Lower leg skin (tissue), 4 donors: ENCODE results near the gene TRIAP1. TPM values are rescaled to one million over a fixed set of nuclear protein-coding genes. Genes with fewer than 3 reads are reported as not detected.

Experiments
- DNase-seq, 2 donors: peaks; one replicate each; pipeline ENCODE4 v3.0.0-alpha.2; 2019; ENCODE audit warnings: low spot score in 2 of 2
- H3K4me3 ChIP-seq: fragments of 200-600 bp; sonication (generic); 2 replicates; pipeline ENCODE4 v1.5.1; 2017; ENCODE audit warnings: mild to moderate bottlenecking, low read depth; ENCODE audit not compliant: poor library complexity, severe bottlenecking
- CTCF ChIP-seq, 3 donors: fragments of 450-650 bp; IDR thresholded peaks; one replicate each; pipeline ENCODE4 v1.5.1; 2016; ENCODE audit warnings: antibody characterized with exemption in 3 of 3, mild to moderate bottlenecking in 3 of 3, moderate library complexity in 2 of 3
- POLR2A ChIP-seq, 2 donors: fragments of 450-650 bp; IDR thresholded peaks; one replicate each; pipeline ENCODE4 v1.6.1; 2016 to 2017; ENCODE audit warnings: antibody characterized with exemption in 2 of 2, mild to moderate bottlenecking in 1 of 2, moderate library complexity in 1 of 2
- WGBS, 2 donors: methylation state at CpG; one replicate each; pipeline ENCODE4 v1.1.5; 2018; 5-methylcytosine and 5-hydroxymethylcytosine counted together
- intact Hi-C: fragments of 100-400 bp; cut with DNase I; formaldehyde crosslinking; loops from one replicate; pipeline ENCODE4 v1.15.0; 2023; ENCODE audit warnings: low total_unique reads
- total RNA-seq, 4 donors: library from RNA; depleted of rRNA; stranded (reverse); fragments of >200 nt; gene quantifications; one replicate each; pipeline ENCODE4 v1.1.0, GENCODE V29; 2016

TRIAP1 gene
- 10 to 100 TPM in 3 of 4 donors, 1 to 10 TPM in 1; 9.6 to 20.2 (median 16.1) TPM for total RNA-seq

DNA sequence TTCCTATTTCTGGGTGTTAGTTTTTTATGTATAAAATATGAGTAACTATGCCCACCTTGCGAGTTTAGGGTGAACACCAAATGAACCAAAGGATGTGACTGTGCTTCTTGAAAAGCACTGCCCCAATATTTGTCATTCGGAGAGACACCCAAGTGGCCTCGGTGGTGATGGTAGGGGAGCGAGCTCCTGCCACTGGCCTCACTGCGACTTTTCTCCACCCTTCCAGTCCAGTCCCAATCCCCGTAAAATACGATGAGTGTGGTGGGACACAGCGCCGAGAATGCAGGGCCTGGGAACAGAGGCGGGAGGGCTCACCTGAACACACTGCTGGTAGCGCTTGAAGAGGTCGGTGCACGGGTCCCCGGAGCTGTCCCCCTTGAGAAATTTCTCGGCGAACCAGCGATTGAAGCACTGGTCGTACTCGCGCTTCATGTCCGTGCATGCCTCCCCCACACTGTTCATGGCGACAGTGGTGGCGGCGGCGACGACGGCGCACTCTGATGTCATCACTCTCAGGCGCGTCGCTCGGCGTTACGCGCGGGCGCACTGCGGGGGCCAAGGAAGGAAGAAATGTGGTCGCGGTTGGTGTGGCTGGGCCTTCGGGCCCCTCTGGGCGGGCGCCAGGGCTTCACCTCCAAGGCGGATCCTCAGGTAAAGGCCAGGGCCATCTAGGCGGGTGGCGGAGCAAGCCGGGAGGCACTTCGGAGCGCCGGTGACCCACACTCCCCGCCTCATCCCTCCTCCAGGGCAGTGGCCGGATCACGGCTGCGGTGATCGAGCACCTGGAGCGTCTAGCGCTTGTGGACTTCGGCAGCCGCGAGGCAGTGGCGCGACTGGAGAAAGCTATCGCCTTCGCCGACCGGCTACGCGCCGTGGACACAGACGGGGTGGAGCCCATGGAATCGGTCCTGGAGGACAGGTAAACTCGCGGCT is at the start of gene TRIAP1, which contains the start of gene GATC:
TSS of gene TRIAP1 (minus strand) at position 474 of the 933 bp plus-strand sequence. CDS start at position 462, 12 bp downstream.
TSS of gene GATC (plus strand) at position 534 of the 933 bp plus-strand sequence. CDS start at position 571, 37 bp downstream.
- peak within 1 kb of the TSS; percentile 98 for H3K4me3 ChIP-seq
- DNase-seq = peak; percentile 75 to 97
- intact Hi-C loops = loop anchor here (5.0 kb wide), 1 partner anchor 91 kb away; no protein-coding TSS in a partner anchor
- WGBS, 2 donors = 0% methylated on average over 28 to 73 of the region's 73 CpGs
- TF ChIP-seq POLR2A (IDR thresholded peaks at IDR 0.05) (no peak), CTCF (IDR thresholded peaks at IDR 0.05) (no peak)

GRCh38 chr12:120495186-120495730 is 49.1 kb upstream of the TRIAP1 start:
- intact Hi-C loops = no loop called here
- TF ChIP-seq CTCF (IDR thresholded peaks at IDR 0.05) = no peak
- no peak for TF ChIP-seq POLR2A (IDR thresholded peaks at IDR 0.05)
- WGBS, 2 donors = 19 to 25% methylated on average over 15 to 17 of the region's 17 CpGs
- DNase-seq = no peak
- peak overlapping the region; percentile 17 for H3K4me3 ChIP-seq

GRCh38 chr12:120490833-120491512 is 44.8 kb upstream of the TRIAP1 start:
- intact Hi-C loops = no loop called here
- WGBS, 2 donors = 63 to 76% methylated on average over 2 of the region's 2 CpGs
- no peak overlapping the region for H3K4me3 ChIP-seq
- no peak for DNase-seq
- TF ChIP-seq POLR2A (IDR thresholded peaks at IDR 0.05) (no peak), CTCF (IDR thresholded peaks at IDR 0.05) (no peak)

GRCh38 chr12:120490325-120490724 is 44.1 kb upstream of the TRIAP1 start:
- intact Hi-C loops = no loop called here
- no peak for DNase-seq
- WGBS, 2 donors = 74 to 76% methylated on average over 5 of the region's 5 CpGs
- no peak overlapping the region for H3K4me3 ChIP-seq
- TF ChIP-seq POLR2A (IDR thresholded peaks at IDR 0.05) (no peak), CTCF (IDR thresholded peaks at IDR 0.05) (no peak)

DNA sequence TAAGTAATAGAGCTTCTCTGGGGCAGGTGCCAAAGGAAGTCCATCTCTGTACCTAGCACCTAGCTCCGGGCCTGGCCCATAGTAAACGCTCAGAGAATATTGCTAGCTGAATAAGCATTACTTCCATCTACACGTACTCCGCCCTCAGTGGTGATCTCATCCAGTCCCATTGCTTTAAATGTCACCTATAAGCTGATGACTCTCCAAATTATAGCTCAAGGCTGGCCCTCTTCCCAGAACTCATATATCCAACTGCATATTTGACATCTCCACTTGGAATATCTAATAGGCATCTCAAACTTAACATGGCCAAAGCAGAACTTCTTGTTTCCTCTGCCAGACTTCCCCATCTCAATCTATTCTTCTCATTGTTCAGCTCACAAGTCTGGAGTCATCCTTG is 42.8 kb upstream of the TRIAP1 start:
- intact Hi-C loops = no loop called here
- no peak overlapping the region for H3K4me3 ChIP-seq
- 55 to 70% methylated on average over 4 of the region's 4 CpGs for WGBS, 2 donors
- DNase-seq = no peak
- TF ChIP-seq POLR2A (IDR thresholded peaks at IDR 0.05) = no peak
- TF ChIP-seq CTCF (IDR thresholded peaks at IDR 0.05) = no peak
